H9 (cell line): ENCODE data around the gene TMCC2. TPM values are rescaled to one million over a fixed set of nuclear protein-coding genes. Genes with fewer than 3 reads are reported as not detected.

Experiments used
- DNase-seq: peaks from one replicate; pipeline ENCODE4 v3.0.0-alpha.2; 2017
- H2AFZ ChIP-seq: one replicate; pipeline ENCODE4 v1.6.1; 2013; ENCODE audit warnings: mild to moderate bottlenecking, low read length, control low read depth, moderate library complexity
- H2AK5ac ChIP-seq: 2 replicates; pipeline ENCODE4 v1.6.1; 2013; ENCODE audit warnings: low read length, control low read depth, mixed read lengths; ENCODE audit not compliant: insufficient read length
- H2BK120ac ChIP-seq: one replicate; pipeline ENCODE4 v1.6.1; 2013; ENCODE audit warnings: low read depth, mild to moderate bottlenecking, low read length, control low read depth, inconsistent platforms; ENCODE audit not compliant: poor library complexity, severe bottlenecking
- H2BK12ac ChIP-seq: 2 replicates; pipeline ENCODE4 v1.6.1; 2013; ENCODE audit warnings: low read length, control low read depth, mixed read lengths, low read depth; ENCODE audit not compliant: insufficient read length
- H2BK15ac ChIP-seq: 2 replicates; pipeline ENCODE4 v1.6.1; 2013; ENCODE audit warnings: low read depth, low read length, control low read depth
- H2BK20ac ChIP-seq: one replicate; pipeline ENCODE4 v1.6.1; 2013; ENCODE audit warnings: low read depth, mild to moderate bottlenecking, low read length, control low read depth, inconsistent platforms; ENCODE audit not compliant: poor library complexity, severe bottlenecking
- H2BK5ac ChIP-seq: 2 replicates; pipeline ENCODE4 v1.6.1; 2013; ENCODE audit warnings: low read length, control low read depth, mixed read lengths; ENCODE audit not compliant: insufficient read length
- H3K14ac ChIP-seq: 2 replicates; pipeline ENCODE4 v1.6.1; 2013; ENCODE audit warnings: low read length, control low read depth; ENCODE audit not compliant: insufficient read depth
- H3K18ac ChIP-seq: 2 replicates; pipeline ENCODE4 v1.6.1; 2013; ENCODE audit warnings: low read depth, mild to moderate bottlenecking, mixed read lengths, low read length, control low read depth; ENCODE audit not compliant: insufficient read length
- H3K23ac ChIP-seq: 2 replicates; pipeline ENCODE4 v1.6.1; 2013; ENCODE audit warnings: low read length, control low read depth, mixed read lengths, low read depth; ENCODE audit not compliant: insufficient read length
- H3K23me2 ChIP-seq: 2 replicates; pipeline ENCODE4 v1.6.1; 2013; ENCODE audit warnings: low read depth, mild to moderate bottlenecking, mixed read lengths, low read length, control low read depth; ENCODE audit not compliant: insufficient read length, poor library complexity, severe bottlenecking
- H3K27ac ChIP-seq: 2 replicates; pipeline ENCODE4 v1.5.1; 2013; ENCODE audit warnings: low read length, control low read depth, mixed read lengths, low read depth; ENCODE audit not compliant: insufficient read length
- H3K27me3 ChIP-seq: 2 replicates; pipeline ENCODE4 v1.6.1; 2013; ENCODE audit warnings: low read length, control low read depth, inconsistent platforms; ENCODE audit not compliant: insufficient read depth
- H3K4ac ChIP-seq: 2 replicates; pipeline ENCODE4 v1.6.1; 2013; ENCODE audit warnings: low read depth, mild to moderate bottlenecking, control low read depth, inconsistent platforms, low read length, moderate library complexity
- H3K4me1 ChIP-seq: 2 replicates; pipeline ENCODE4 v1.6.1; 2013; ENCODE audit warnings: low read length, control low read depth, inconsistent platforms; ENCODE audit not compliant: insufficient read depth
- H3K4me2 ChIP-seq: 2 replicates; pipeline ENCODE4 v1.6.1; 2013; ENCODE audit warnings: low read length, control low read depth, mixed read lengths; ENCODE audit not compliant: insufficient read length, insufficient read depth
- H3K56ac ChIP-seq: 2 replicates; pipeline ENCODE4 v1.6.1; 2013; ENCODE audit warnings: low read depth, mild to moderate bottlenecking, mixed read lengths, low read length, control low read depth; ENCODE audit not compliant: insufficient read length
- H3K79me1 ChIP-seq: 2 replicates; pipeline ENCODE4 v1.6.1; 2013; ENCODE audit warnings: low read depth, mild to moderate bottlenecking, moderate library complexity, low read length, control low read depth, inconsistent platforms; ENCODE audit not compliant: insufficient read depth, poor library complexity, severe bottlenecking
- H3K79me2 ChIP-seq: 2 replicates; pipeline ENCODE4 v1.6.1; 2013; ENCODE audit warnings: low read length, control low read depth, inconsistent platforms; ENCODE audit not compliant: insufficient read depth
- H3K9ac ChIP-seq: 2 replicates; pipeline ENCODE4 v1.6.1; 2013; ENCODE audit warnings: low read length, control low read depth, mixed read lengths; ENCODE audit not compliant: insufficient read length; ENCODE audit errors: extremely low read depth
- H3K9me3 ChIP-seq: one replicate; pipeline ENCODE4 v1.6.1; 2013; ENCODE audit warnings: low read depth, low read length, inconsistent platforms; ENCODE audit not compliant: control insufficient read depth
- H3T11ph ChIP-seq: one replicate; pipeline ENCODE4 v1.6.1; 2013; ENCODE audit warnings: mild to moderate bottlenecking, low read length, control low read depth, inconsistent platforms
- H4K20me1 ChIP-seq: one replicate; pipeline ENCODE4 v1.6.1; 2013; ENCODE audit not compliant: control insufficient read depth, insufficient read length, insufficient read depth
- H4K5ac ChIP-seq: 2 replicates; pipeline ENCODE4 v1.6.1; 2013; ENCODE audit warnings: low read depth, mild to moderate bottlenecking, mixed read lengths, low read length, control low read depth; ENCODE audit not compliant: insufficient read length
- H4K8ac ChIP-seq: replicated peaks from 2 replicates; pipeline ENCODE4 v1.6.1; 2013; ENCODE audit warnings: low read length, control low read depth, mixed read lengths, low read depth; ENCODE audit not compliant: insufficient read length
- H4K91ac ChIP-seq: 2 replicates; pipeline ENCODE4 v1.6.1; 2013; ENCODE audit warnings: low read depth, mild to moderate bottlenecking, moderate library complexity, mixed read lengths, low read length, control low read depth; ENCODE audit not compliant: insufficient read length
- H3K27ac Mint-ChIP-seq, 3 experiments: 2 replicates in 2 of 3; 3 replicates in 1 of 3; pipeline ENCODE4 v1.8.0; 2020 to 2021; ENCODE audit warnings: mixed read lengths in 3 of 3, mild to moderate bottlenecking in 1 of 3, moderate library complexity in 1 of 3
- H3K27me3 Mint-ChIP-seq: 2 replicates; pipeline ENCODE4 v1.8.0; 2021; ENCODE audit warnings: low read depth, mild to moderate bottlenecking, moderate library complexity, mixed read lengths
- H3K36me3 Mint-ChIP-seq, 3 experiments: 2 replicates in 2 of 3; 3 replicates in 1 of 3; pipeline ENCODE4 v1.8.0; 2020 to 2021; ENCODE audit warnings: low read depth in 3 of 3, mixed read lengths in 3 of 3; ENCODE audit not compliant: insufficient read depth in 1 of 3
- H3K4me1 Mint-ChIP-seq, 2 experiments: 2 replicates each; pipeline ENCODE4 v1.8.0; 2020; ENCODE audit warnings: mixed read lengths in 2 of 2
- H3K4me3 Mint-ChIP-seq, 2 experiments: 2 replicates in 1 of 2; 3 replicates in 1 of 2; pipeline ENCODE4 v1.8.0; 2020 to 2021; ENCODE audit warnings: mild to moderate bottlenecking in 2 of 2, mixed read lengths in 2 of 2, moderate library complexity in 1 of 2
- H3K9me3 Mint-ChIP-seq, 2 experiments: 2 replicates in 1 of 2; 3 replicates in 1 of 2; pipeline ENCODE4 v1.8.0; 2020; ENCODE audit warnings: mild to moderate bottlenecking in 2 of 2, mixed read lengths in 2 of 2, moderate library complexity in 1 of 2
- CTCF ChIP-seq: fragments of 200-600 bp; sonication (generic); conservative IDR thresholded peaks from 3 replicates; pipeline ENCODE4 v1.8.0; 2021; ENCODE audit warnings: antibody characterized with exemption, mild to moderate bottlenecking
- WGBS: extraction: QIAGEN DNeasy Blood & Tissue Kit; methylation state at CpG from one replicate; pipeline ENCODE4 v1.1.7; 2013; ENCODE audit warnings: missing lambda C conversion rate, low lambda C conversion rate, mixed read lengths; ENCODE audit not compliant: insufficient read length; ENCODE audit errors: extremely low coverage; 5-methylcytosine and 5-hydroxymethylcytosine counted together
- total RNA-seq: library from RNA; stranded (reverse); gene quantifications from 2 replicates; pipeline ENCODE4 v1.2.1, GENCODE V29; 2021

The TMCC2 gene
- total RNA-seq, 1 experiment from 2014 or later: 11.7 TPM

- no peaks in the 10 kb centered on the region; a peak in 1 of 5 replicates for H3K9me3 Mint-ChIP-seq
- no peak for TF ChIP-seq CTCF
- H2BK12ac ChIP-seq: no peak overlapping the region
- H3K23me2 ChIP-seq: no peaks in the 10 kb centered on the region
- no peak overlapping the region for H2BK15ac ChIP-seq
- H3K56ac ChIP-seq: no peak overlapping the region
- H4K91ac ChIP-seq: no peak overlapping the region
- no CpG with 5 or more reads among the region's 10 CpGs for WGBS
- no peak overlapping the region for H3K4ac ChIP-seq
- H3K14ac ChIP-seq: no peak overlapping the region
- H2BK5ac ChIP-seq: no peak overlapping the region
- H2BK120ac ChIP-seq: no peak overlapping the region
- H3K27me3 ChIP-seq: no peaks in the 10 kb centered on the region
- no peak overlapping the region for H3K9ac ChIP-seq
- no peak overlapping the region for H3K18ac ChIP-seq
- H3K4me2 ChIP-seq: no peak overlapping the region
- H3K79me1 ChIP-seq: no peaks in the 10 kb centered on the region
- no peak overlapping the region for H2BK20ac ChIP-seq
- H3K27me3 Mint-ChIP-seq: no peaks in the 10 kb centered on the region; the same call in 1 of the 2 replicates
- no peak overlapping the region for H4K8ac ChIP-seq
- DNase-seq: no peak
- H4K5ac ChIP-seq: no peak overlapping the region
- no peaks in the 10 kb centered on the region for H3K79me2 ChIP-seq
- peaks cover 25 to 31% of the 10 kb centered on the region in 2 experiments for H3K4me1 Mint-ChIP-seq
- H2AFZ ChIP-seq: no peak overlapping the region
- H3K9me3 ChIP-seq: no peaks in the 10 kb centered on the region
- peaks cover 5% of the 10 kb centered on the region; the same call in 1 of the 2 replicates for H3K4me1 ChIP-seq
- H3T11ph ChIP-seq: no peak overlapping the region
- H3K23ac ChIP-seq: no peak overlapping the region
- no peak overlapping the region for H3K4me3 Mint-ChIP-seq
- peak overlapping the region in 1 of 3 experiments; percentile 76; a peak in 2 of 7 replicates for H3K27ac Mint-ChIP-seq
- no peaks in the 10 kb centered on the region for H4K20me1 ChIP-seq
- H2AK5ac ChIP-seq: no peak overlapping the region
- H3K27ac ChIP-seq: no peak overlapping the region
- H3K36me3 Mint-ChIP-seq: peaks cover 0 to 15% (median 13%) of the 10 kb centered on the region in 3 experiments; a peak in 6 of 7 replicates
Measured at GRCh38 chr1:205266611-205267305, 39.0 kb downstream of the TMCC2 start.
